HG03066 (cell line): Measurements from ENCODE around the gene TMEM154.
"Not testable (repeated sequence)": the region's sequence is repeated elsewhere in the genome, so short reads cannot be mapped to it uniquely, and the experiment has no call there.

ENCODE experiments used
- ATAC-seq: cut with Tn5 transposase; IDR thresholded peaks from one replicate; pipeline ENCODE4 v1.9.1; 2021; ENCODE audit warnings: low read depth; ENCODE audit not compliant: unreplicated experiment

The TMEM154 gene

DNA sequence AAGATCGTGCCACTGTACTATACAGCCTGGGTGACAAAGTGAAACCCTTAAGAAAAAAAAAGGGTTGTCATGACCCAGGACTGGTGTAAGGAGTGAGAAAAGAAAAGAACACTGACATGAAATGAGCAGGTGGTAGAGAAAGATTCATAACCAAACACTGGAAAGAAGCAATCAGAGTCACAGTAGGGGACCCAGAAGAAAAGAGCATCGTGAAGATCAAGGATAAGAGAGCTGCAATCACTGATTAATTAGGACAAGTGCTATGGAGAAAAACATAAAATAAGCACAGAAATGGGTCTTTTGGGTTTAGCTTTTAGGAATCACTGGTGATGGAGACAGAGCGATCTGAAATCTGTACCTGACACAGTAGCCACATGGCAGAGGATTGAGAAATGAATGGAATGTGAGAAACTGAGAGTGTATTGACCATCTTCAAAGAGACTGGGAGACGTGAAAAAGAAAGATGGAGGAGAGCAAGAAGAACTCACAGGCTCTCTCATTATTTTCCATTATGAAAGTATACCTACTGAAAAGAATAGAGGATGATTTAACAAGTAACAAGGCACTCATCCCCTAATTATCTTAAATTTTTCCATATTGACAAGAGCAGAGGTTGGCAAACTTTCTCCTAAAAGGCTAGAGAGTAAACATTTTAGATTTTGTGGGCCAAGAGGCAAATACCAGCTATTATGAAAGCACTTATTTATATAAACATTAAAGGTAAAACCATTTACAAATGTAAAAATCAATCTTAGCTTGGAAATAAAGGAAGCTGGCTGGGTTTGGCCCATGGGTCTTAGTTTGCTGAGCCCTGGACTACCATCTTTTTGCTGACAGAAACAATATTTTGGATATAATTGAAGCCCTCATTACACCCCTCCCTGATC, 7.3 kb downstream of the TMEM154 start:
- ATAC-seq: no peak

DNA sequence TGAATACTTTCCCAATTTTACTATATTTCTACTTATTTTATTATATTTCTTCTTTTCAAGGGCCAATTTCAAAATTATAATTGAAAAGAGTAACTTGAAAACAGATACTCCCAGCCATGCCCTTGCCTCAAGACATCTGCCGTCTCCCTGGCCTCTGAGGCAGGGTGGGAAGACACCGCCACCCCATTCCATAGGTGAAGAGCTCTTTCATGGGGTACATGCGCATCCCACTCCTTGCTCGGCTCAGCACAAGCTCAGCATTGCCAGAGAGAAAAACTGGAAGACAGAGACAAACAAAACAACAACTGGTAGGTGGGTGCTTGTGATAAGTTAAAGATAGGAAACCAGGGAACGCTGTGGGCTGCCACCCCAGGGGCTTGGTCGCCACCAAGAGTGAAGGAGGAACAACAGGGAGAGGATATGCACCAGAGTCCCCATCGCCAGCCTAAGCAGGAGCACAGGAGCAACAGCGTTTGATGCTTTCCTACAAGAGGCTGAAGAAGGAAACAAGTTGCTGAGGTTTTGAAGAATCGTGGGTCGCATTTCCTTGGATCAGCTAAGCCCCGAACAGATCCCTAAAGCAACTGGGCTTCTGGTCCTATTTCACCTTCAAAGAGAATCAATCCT, 11.3 kb downstream of the TMEM154 start:
- no peak for ATAC-seq

DNA sequence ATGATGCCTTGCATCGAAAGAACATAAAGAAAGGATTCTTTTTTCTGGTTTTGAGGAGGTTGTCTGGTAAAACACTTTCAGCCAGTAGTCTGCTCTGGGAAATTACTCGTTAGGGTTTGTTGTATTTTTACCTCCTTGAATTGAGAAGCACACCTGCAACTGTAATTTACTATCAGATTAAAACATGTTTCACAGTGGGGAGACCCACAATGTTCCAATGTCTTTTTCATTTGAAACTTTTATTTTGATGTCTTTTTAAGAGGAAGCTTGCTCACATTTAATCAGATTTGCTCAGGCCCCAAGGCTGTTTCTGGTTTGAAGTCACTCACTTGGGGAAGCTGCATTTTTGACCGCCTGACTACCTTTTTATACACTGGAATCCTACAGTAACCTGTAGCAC, 12.0 kb downstream of the TMEM154 start:
- no peak for ATAC-seq

DNA sequence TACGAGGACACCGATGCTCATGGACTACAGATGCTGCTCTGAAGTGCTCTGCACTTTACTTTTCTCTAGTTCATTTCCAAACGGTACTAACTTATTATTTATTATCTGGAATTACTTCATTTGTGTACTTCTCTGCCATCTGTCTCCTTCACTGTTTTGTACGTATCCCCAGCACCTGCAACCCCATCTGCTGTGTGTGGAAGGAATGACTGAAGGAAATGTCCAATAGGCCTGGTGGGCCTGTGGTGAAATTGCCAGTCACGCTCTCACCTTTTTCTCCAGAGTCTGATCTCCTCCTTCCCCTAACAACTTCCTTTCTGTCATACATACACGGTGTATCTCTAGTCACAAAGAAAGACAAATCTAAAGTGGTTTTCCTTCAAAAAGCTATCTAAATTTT, 12.9 kb downstream of the TMEM154 start:
- no peak for ATAC-seq

DNA sequence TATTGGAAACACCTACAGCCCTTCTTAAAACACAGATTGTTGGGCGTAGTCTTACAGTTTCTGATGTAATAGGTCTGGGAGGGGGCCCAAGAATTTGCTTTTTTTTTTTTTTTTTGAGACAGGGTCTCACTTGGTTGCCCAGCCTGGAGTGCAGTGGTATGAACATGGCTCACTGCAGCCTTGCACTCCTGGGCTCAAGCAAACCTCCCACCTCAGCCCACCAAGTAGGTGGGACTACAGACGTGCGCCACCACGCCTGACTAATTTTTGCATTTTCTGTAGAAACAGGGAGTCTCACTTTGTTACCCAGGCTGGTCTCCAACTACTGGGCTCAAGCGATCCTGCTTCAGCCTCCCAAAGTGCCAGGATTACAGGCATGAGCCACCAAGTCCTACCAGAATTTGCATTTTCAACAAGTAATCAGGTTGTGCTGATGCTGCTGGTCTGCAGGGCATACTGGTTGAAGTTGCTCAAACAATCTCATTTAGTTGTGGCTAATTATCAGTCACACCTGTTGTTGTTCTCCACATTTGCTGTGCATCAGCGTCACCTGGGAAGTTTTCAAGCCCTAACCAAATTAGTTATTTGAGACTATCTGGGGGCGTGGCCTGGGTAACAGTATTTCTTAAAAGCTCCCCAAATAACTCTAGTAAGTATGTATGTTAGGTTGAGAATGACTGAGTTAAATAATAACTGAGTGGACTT, 14.0 kb downstream of the TMEM154 start:
- no peak for ATAC-seq

DNA sequence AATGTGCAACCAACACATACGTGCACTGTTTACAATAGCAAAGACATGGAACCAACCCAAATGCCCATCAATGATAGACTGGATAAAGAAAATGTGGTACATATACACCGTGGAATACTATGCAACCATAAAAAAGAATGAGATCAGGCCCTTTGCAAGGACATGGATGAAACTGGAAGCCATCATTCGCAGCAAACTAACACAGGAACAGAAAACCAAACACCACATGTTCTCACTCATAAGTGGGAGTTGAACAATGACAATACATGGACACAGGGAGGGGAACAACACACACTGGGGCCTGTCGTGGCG, 15.8 kb downstream of the TMEM154 start:
- ATAC-seq: not testable (repeated sequence)

DNA sequence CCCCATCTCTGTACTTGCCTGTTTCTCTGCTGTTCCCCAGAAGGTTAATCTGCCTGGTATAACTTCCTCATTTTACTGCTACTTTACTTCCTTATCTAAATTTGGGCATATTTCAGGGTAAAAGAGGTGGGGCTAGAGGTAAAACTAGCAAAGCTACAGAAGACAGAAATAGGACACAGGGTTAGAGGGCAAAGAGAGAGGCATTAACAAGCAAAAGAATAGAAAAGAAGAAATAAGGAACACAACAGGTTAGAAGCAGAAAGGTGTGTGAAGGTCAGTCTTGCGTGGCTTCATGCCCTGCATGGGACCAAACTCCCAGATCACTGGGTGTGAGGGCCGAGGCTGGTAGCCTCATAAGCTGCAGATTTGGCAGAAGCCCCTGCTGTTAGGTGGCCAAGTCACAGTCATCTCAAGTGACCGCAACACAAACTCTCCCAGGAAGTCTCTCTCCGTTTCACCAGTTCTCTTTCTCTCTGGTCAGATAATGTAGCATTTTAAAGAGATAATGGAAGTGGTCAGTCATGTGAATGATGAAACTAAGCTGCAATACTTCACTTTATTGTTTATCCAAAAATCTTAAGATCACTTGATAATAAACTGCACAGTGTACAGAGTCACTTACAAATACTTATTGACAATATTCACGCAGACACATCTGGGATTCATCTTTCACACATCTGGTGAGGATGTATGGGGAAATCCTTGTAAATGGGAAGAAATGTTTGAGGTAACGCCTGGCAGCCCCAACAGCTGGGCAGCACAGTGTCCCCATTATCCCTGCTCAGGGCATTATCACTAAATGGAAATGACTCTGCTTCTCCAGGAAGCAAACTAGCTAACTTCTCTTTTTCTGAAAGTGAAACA, 16.4 kb downstream of the TMEM154 start:
- peak; percentile 55 for ATAC-seq

DNA sequence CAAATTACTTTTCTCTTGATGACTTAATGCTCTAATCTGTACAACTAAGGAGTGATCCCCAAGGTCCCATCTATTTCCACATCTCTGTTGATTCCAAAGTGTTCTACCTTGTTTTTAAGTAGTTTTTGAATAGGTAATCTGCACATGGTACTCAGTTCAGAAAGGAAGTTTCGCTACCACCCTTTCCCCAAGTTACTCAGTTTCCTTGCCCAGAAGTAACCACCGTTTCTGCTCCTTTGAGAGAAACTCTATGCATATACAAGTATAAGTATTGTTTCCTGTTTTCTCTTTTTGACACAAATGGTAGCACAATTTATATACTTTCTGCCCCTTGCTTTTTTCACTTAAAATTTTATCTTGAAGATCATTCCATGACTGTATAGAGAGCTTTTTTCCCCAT, 18.1 kb downstream of the TMEM154 start:
- ATAC-seq: no peak

DNA sequence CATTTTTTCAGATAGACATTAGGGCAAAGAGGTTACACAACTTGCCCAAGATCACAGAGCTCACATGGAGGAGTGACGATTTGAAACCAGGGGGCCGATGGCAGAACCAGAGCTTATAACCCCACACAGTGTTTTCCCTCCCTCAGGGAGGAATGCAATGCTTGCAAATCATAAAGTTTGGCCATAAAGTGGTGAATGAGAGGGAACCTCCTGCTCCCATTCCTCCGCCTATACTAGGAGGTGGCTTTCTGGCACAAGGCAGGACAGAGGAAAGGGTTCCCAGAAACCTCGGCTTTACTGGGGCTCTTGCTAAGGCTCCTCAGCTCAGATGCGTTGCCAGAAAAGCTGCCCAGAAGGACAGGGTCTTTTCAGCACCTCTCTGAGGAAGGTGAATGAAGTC, 19.3 kb downstream of the TMEM154 start:
- no peak for ATAC-seq

DNA sequence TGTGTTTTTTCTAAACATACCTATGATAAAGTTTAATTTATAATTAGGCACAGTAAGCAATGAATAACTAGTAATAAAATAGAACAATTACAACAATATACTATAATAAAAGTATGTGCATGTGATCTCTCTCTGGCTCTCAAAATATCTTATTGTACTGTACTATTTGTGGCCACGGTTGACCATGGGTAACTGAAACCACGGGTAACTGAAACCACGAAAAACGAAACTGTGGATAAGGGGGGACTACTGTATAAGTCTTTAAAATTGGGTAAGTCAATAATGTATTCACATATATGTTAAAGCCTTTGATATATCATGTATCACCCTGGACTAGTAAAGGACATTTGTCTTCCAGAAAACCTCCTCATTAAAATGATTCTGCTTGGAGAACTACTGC, 20.0 kb downstream of the TMEM154 start:
- ATAC-seq: peak; percentile 28

DNA sequence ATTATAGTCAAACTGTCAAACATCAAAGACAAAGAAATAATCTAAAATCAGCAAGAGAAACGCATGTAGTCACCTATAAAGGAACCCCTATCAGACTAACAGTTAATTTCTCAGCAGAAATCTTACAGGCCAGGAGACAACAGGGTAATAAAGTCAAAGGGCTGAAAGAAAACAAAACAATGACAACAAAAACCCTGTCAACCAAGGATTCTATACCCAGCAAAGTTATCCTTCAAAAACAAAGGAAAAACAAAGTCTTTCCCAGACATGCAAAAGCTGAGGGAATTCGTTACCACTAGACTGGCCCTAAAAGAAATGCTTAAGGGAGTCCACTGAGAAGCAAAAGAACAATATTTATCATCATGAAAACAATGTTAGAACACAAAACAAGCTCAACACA, 22.1 kb downstream of the TMEM154 start:
- ATAC-seq: no peak

DNA sequence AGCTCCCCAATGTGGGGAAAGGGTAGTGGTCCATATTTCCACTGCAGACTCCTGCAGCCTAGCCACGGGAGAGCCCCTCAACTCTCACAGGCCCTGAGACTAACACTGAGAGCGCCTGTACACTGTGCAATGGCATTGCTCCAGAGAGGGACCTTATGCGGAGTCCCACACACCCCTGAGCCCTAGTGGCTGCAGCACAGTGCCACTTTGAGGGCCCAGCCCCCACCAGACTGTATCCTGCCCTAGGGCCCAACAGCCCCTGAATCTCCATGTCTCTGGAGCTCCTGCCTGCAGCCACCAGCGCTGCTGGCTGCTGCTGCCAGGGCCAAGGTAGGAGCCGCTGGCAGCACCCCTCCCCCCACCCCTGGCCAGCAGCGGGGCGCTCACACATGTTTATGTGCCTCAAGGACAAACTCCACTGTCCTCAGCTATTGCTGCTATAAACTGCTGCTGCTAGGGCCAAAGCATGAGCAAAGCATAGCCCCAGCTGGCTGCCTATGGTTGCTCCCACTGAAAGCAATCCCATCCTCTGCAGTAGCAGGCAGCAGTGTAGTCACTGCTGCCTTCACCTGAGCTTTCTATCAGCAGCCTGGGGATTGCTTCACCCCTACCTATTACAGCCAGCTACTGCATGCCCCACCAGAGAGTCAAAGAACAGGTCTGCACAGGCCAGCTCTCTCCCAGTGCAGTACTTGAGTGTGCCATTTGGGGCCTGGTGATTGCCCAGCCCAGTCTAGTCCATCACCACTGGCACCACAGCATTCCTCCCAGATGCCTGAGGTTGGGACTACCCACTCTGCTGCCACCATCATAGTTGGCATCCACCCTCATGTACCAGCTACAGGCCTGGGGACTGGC, 24.3 kb downstream of the TMEM154 start:
- ATAC-seq: no peak

DNA sequence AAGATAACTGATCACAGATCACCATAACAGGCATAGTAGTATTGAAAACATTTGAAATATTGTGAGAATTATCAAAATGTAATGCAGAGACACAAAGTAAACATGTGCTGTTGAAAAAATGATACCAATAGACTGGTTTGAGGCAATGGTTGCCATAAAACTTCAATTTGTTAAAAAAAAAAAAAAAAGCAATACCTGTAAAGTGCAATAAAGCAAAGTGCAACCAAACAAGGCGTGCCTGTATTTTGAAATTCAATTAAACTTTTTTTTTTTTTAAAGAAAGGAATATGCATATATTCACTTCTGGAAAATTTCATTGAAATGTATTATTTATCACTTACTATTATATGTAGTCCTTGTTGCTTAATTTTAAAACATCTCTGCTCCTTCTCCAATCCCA, 27.7 kb downstream of the TMEM154 start:
- ATAC-seq: no peak

DNA sequence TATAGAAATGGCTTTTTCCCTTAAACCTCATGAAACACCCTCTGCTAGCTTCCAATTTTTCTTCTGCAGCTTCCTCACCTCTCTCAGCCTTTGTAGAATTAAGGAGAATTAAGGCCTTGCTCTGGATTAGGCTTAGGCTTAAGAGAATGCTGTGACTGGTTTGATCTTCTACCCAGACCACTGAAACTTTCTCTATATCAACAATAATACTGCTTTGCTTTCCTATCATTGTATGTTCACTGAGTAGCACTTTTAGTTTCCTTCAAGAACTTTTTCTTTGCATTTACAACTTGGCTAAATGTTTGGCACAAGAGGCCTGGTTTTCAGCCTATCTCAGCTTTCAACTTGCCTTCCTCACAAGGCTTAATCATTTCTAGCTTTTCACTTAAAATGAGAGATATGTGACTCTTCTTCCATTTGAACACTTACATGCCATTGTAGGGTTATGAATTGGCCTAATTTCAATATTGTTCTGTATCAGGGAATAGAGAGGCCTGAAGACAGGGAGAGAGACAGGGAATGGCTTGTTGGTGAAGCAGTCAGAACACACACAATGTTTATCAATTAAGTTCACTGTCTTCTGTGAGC, 28.2 kb downstream of the TMEM154 start:
- ATAC-seq: no peak

DNA sequence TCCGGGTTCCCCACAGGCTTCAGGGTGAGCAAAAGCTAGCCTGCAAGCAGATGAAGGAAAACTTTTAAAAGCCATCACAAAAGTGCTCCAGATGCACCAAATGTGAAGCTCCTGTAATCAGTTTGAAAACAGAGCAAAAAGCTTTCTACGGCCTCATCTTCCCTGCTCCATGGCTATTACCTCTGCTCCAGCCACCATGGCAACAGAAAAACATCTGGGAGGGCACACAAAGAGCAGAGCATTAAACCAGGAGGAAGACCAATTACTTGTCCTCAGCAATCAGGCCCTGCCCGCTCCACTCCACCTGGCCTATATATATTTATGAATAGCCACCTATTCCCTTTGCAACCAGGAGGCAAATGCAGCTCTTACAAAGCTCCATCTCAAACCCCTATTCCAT, 33.6 kb downstream of the TMEM154 start:
- no peak for ATAC-seq

DNA sequence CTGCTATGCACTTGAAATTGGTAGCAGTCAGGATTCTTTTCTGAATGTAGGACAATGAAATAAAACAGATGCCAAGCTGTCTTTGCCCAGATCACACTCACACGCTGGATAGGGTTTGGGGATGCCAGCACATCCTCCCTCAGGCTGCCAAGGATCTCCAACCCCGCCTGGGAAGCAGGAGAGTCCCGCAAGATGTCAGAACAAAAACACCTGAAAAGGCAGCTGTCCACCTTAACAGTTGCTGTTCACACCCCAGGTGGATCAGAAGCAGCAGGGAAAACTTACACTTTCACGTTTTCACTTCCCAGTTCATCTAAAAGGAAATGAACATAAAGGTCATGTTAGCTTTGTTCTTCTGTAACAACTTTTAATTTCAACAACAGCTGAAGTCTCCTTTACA, 35.7 kb downstream of the TMEM154 start:
- ATAC-seq: no peak

DNA sequence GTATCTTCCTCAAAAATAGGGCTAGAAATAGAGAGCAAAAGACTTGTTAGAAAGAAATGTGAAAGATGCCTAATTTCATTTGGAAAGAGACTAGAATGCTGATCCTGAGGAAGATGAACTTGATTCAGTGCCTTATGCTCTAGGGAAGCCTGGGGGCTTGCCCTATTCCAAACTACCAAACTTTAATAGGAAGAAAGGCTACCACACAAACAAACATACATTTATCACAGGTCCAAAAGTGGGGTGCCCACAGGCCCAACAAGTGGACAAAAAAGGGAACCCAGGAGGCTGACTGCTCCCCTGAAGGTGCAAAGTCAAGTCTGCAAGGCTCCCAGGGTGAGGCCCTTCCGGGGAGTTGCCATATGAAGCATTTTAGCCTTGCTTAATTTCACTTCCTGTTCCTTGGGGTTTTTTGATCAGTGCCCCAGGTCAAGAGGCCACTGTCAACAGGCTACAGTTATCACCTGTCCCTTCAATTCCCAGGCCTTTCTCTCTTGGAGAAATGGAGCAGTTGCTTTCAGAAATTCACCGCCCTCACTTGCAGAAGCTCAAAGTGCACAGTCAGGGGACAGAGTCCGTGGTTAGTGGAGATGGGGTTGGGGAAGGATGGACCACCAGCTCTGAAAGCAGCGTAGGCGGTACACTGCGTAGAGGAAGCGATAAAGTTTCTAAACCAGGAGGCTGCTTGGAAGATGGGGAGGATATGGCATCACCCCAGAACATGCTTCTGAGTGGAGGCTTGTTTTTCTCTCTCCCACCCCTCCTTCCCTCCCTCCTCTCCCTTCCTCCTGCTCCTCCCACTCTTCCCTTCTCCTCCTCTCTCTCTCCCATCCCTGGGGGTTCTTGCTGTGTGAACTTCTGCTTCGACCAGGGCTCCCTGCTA, 36.4 kb downstream of the TMEM154 start:
- peak; percentile 88 for ATAC-seq

DNA sequence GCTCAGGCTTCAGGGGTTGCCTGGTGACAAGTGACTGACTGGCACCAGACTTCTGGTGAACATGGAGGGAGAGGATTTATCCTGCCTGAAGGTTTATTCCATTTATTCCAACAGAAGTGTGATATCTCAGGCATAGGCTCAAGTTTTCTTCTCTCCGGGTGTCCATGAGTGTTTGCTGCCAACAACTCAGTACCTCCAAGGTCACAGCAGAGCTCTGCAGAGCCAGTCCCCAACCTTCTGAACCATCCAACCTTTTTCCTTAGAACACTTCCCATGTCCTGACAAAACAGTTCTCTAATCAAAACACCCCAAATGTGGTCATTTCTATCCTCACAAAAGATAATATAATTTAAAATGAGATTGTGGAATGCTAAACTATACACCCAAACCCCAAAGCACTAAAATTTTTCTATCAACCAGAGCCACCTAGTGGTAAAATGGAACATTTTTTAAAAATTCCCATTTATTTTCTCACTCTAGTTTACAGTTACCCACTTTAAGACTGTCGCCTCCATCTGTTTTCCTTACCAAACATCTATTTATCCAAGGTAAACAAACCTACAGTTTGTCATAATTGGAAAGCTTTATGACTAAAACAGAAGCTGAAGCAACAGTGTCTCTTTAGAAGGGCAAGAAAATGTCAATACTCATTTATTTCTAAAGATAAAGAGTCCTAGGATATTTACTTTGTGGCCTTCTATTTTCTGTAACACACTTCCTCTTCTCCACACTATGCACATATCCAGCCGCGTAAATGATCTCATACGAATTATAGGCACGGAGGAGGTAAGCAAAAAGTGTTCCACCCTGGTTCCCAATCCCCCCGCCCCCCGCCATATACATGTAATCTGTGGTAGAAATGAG, 39.5 kb downstream of the TMEM154 start:
- no peak for ATAC-seq
